Measurements from ENCODE around the gene TOM1.

GRCh38 chr22:35354068-35354467 lies 54.4 kb downstream of the TOM1 start:
- TF ChIP-seq CTCF (IDR thresholded peaks at IDR 0.05) (no peak), EP300 (IDR thresholded peaks at IDR 0.05; ENCODE audit: low read depth) (no peak), POLR2A (IDR thresholded peaks at IDR 0.05) (no peak), POLR2AphosphoS5 (IDR thresholded peaks at IDR 0.05) (no peak)

Measured in transverse colon (tissue), 4 donors.